HL-60 (cell line): Measurements from ENCODE around the gene CHDH.

ENCODE experiments used
- DNase-seq, 2 experiments: peaks; one replicate each; pipeline ENCODE4 v3.0.0-alpha.2; 2010 to 2020; ENCODE audit warnings: low read depth in 1 of 2, low spot score in 1 of 2
- H3K27ac ChIP-seq: fragments of 250-450 bp; sonication (Bioruptor Pico); replicated peaks from 2 replicates; pipeline ENCODE4 v1.5.1; 2020; ENCODE audit warnings: mild to moderate bottlenecking, moderate library complexity
- H3K27me3 ChIP-seq: fragments of 250-450 bp; sonication (Bioruptor Pico); 2 replicates; pipeline ENCODE4 v1.5.1; 2021; ENCODE audit warnings: mild to moderate bottlenecking, moderate library complexity; ENCODE audit not compliant: insufficient read depth, poor library complexity, severe bottlenecking
- H3K4me3 ChIP-seq: replicated peaks from 2 replicates; pipeline ENCODE4 v1.5.1; 2011; ENCODE audit warnings: mild to moderate bottlenecking, control low read depth, low read length; ENCODE audit not compliant: insufficient read depth
- GABPA ChIP-seq: IDR thresholded peaks from 2 replicates; pipeline ENCODE4 v1.6.1; 2012; ENCODE audit warnings: low read depth
- POLR2AphosphoS5 ChIP-seq: IDR thresholded peaks from 2 replicates; pipeline ENCODE4 v1.6.1; 2012; ENCODE audit warnings: low read depth
- SPI1 ChIP-seq: IDR thresholded peaks from 2 replicates; pipeline ENCODE4 v1.6.1; 2012; ENCODE audit warnings: low read depth, mild to moderate bottlenecking, borderline replicate concordance
- TF ChIP-seq, protein P1 (sequence below): IDR thresholded peaks from 2 replicates; pipeline ENCODE4 v1.6.1; 2012; ENCODE audit warnings: low read depth; ENCODE audit not compliant: insufficient replicate concordance
- TF ChIP-seq, protein P2 (sequence below): IDR thresholded peaks from one replicate; pipeline ENCODE4 v1.5.1; 2011; ENCODE audit warnings: low read length, control low read depth, inconsistent platforms; ENCODE audit not compliant: insufficient read depth

Gene CHDH

DNA sequence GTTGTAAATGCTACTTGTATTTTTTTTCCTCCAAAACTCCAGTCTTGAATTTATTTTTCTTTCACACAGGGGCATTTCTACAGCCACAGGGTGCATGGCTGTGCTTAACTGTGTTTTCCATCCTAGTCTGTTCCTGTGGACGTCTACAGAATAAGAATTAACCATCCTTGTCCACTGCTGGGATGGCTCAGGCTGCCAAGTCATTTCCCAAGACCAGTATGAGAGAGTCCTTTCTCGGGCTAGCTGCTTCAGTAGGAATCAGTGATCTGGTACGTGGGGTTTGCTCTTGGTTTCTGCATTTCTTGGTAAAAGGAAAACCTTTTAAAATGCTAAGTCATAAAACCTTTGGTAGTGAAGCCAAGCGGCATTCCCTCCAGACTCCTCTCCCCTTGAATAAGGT is 29.8 kb downstream of the CHDH start:
- TF ChIP-seq POLR2AphosphoS5 (no peak), GABPA (no peak)
- TF ChIP-seq, protein P1, sequence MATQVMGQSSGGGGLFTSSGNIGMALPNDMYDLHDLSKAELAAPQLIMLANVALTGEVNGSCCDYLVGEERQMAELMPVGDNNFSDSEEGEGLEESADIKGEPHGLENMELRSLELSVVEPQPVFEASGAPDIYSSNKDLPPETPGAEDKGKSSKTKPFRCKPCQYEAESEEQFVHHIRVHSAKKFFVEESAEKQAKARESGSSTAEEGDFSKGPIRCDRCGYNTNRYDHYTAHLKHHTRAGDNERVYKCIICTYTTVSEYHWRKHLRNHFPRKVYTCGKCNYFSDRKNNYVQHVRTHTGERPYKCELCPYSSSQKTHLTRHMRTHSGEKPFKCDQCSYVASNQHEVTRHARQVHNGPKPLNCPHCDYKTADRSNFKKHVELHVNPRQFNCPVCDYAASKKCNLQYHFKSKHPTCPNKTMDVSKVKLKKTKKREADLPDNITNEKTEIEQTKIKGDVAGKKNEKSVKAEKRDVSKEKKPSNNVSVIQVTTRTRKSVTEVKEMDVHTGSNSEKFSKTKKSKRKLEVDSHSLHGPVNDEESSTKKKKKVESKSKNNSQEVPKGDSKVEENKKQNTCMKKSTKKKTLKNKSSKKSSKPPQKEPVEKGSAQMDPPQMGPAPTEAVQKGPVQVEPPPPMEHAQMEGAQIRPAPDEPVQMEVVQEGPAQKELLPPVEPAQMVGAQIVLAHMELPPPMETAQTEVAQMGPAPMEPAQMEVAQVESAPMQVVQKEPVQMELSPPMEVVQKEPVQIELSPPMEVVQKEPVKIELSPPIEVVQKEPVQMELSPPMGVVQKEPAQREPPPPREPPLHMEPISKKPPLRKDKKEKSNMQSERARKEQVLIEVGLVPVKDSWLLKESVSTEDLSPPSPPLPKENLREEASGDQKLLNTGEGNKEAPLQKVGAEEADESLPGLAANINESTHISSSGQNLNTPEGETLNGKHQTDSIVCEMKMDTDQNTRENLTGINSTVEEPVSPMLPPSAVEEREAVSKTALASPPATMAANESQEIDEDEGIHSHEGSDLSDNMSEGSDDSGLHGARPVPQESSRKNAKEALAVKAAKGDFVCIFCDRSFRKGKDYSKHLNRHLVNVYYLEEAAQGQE, result no peak
- no peak overlapping the region for H3K27ac ChIP-seq
- DNase-seq, result no peak
- peaks cover 11% of the 10 kb centered on the region for H3K27me3 ChIP-seq
- H3K4me3 ChIP-seq, result no peak overlapping the region

DNA sequence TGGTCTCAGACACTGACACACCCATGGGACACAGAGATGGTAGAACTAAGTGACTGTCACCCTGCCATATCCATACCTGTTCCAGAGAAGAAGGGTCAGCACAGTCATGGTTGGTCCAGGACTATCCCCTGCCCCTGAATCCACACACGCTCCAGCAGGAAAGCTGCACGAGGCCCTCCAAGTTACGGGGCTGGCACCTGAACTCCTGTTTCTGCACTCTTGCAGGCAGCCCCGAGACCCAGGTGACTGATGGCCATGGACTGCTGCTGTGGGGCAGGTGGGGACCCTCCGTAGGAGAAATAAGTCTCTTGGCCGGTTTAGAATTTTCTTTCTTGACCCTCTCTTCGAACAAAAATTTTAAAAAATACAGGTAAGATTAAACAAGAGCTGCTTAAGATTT is 30.6 kb downstream of the CHDH start:
- TF ChIP-seq SPI1 (no peak), POLR2AphosphoS5 (no peak), GABPA (no peak)
- TF ChIP-seq, protein P1, result no peak
- TF ChIP-seq, protein P2, sequence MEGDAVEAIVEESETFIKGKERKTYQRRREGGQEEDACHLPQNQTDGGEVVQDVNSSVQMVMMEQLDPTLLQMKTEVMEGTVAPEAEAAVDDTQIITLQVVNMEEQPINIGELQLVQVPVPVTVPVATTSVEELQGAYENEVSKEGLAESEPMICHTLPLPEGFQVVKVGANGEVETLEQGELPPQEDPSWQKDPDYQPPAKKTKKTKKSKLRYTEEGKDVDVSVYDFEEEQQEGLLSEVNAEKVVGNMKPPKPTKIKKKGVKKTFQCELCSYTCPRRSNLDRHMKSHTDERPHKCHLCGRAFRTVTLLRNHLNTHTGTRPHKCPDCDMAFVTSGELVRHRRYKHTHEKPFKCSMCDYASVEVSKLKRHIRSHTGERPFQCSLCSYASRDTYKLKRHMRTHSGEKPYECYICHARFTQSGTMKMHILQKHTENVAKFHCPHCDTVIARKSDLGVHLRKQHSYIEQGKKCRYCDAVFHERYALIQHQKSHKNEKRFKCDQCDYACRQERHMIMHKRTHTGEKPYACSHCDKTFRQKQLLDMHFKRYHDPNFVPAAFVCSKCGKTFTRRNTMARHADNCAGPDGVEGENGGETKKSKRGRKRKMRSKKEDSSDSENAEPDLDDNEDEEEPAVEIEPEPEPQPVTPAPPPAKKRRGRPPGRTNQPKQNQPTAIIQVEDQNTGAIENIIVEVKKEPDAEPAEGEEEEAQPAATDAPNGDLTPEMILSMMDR, result no peak
- DNase-seq, result no peak
- peaks cover 11% of the 10 kb centered on the region for H3K27me3 ChIP-seq

DNA sequence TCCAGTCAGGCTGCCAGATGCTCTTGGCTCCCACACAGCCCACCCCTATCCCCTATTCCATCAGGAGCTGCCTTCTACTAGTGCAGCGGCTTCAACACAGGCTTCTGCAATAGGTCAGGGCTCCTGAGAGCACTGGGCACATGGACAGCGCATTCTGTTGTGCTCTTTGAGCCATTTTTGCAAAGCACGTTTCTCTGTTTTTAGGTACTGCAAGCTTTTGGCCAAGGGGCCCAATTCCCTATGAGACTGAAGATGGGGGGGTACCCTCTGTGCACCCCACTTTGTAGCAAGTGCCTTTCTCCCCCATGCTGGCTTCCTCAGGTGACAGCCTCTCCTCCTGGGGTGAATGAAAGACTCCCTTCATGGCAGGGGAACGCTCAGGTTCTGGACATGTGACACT is 31.2 kb downstream of the CHDH start:
- no peak for TF ChIP-seq GABPA
- no peak overlapping the region for H3K27ac ChIP-seq
- DNase-seq, result no peak
- peaks cover 11% of the 10 kb centered on the region for H3K27me3 ChIP-seq
- H3K4me3 ChIP-seq, result no peak overlapping the region

More for the DNA sequence above, 30.6 kb downstream of the CHDH start:
- no peak overlapping the region for H3K27ac ChIP-seq
- H3K4me3 ChIP-seq, result no peak overlapping the region

DNA sequence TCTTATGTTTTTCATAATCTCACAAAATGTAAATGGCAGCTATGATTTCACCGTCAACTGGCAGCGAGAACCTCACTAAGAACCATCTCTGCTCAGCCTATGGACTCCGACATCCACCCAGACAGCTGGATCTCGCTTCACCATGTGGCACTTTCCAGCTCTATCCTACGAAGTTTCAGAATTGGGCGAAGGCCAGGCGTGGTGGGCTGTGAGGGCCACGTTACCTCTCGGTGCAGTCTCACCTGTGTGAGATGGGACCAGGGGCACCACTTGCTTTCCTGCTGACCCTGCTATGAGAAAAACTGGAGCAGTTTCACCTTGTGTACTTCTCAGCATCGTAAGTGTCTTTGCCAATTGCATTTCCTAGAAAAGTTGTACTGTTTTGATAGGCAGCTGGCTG is 32.3 kb downstream of the CHDH start:
- DNase-seq, result no peak
- Histone ChIP-seq H3K27ac (no peak overlapping the region), H3K4me3 (no peak overlapping the region), H3K27me3 (peaks cover 11% of the 10 kb centered on the region)
- TF ChIP-seq, protein P2, result no peak

DNA sequence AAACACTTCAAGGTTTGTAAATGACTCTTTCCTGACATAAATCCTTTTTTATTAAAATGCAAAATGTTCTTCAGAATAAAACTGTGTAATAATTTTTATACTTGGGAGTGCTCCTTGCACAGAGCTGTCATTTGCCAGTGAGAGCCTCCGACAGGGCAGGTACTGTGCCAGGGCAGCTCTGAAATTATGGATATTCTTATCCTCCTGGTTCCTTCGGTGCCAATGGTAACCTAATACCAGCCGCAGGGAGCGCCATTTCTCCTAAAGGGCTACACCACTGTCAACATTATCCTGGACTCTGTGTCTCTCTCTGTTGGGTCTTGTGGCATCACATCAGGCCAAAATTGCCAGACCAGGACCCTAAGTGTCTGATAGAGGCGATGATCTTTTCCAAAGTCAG is 33.0 kb downstream of the CHDH start:
- H3K27me3 ChIP-seq, result peaks cover 7% of the 10 kb centered on the region
- no peak for TF ChIP-seq GABPA
- TF ChIP-seq POLR2AphosphoS5, result no peak
- no peak for TF ChIP-seq SPI1
- TF ChIP-seq, protein P2, result no peak
- TF ChIP-seq, protein P1, result no peak
- no peak overlapping the region for H3K4me3 ChIP-seq
- no peak for DNase-seq
- H3K27ac ChIP-seq, result no peak overlapping the region
